Mucosa of descending colon (tissue), 3 donors: ENCODE data around the gene FBXO38. TPM values are rescaled to one million over a fixed set of nuclear protein-coding genes. Genes with fewer than 3 reads are reported as not detected.

Source experiments
- ATAC-seq: fragments of 200-7000 bp; cut with Tn5 transposase; one replicate; pipeline ENCODE4 v1.9.1; 2020; ENCODE audit warnings: mild to moderate bottlenecking, moderate library complexity
- DNase-seq, 3 donors: peaks; one replicate each; pipeline ENCODE4 v3.0.0-alpha.2; 2020
- H3K36me3 ChIP-seq: fragments of 200-600 bp; one replicate; pipeline ENCODE4 v1.8.0; 2021; ENCODE audit warnings: low read depth, mild to moderate bottlenecking
- H3K4me1 ChIP-seq: fragments of 200-600 bp; one replicate; pipeline ENCODE4 v1.8.0; 2021; ENCODE audit warnings: low read depth, mild to moderate bottlenecking
- H3K4me3 ChIP-seq: fragments of 200-600 bp; one replicate; pipeline ENCODE4 v1.8.0; 2021; ENCODE audit warnings: mild to moderate bottlenecking
- H3K9me3 ChIP-seq: fragments of 200-600 bp; one replicate; pipeline ENCODE4 v1.8.0; 2021; ENCODE audit warnings: mild to moderate bottlenecking
- intact Hi-C, 2 donors: fragments of 100-400 bp; cut with DNase I in 1 of 2; cut with micrococcal nuclease in 1 of 2; formaldehyde crosslinking; loops; one replicate each; pipeline versions ENCODE4 v1.11.0 to v1.11.1; 2022; cut with DNase I, micrococcal nuclease
- total RNA-seq, 3 donors: library from RNA; stranded (reverse); fragmentation: NEBNext Ultra II Directional in 2 of 3; extraction: Animal tissue kit (Norgen Biotek cat#: 25700) in 2 of 3; gene quantifications; one replicate each; pipeline versions ENCODE4 v1.2.1 to v1.2.4, GENCODE V29; 2021 to 2023
- TF ChIP-seq, protein P1 (sequence below): fragments of 200-600 bp; IDR thresholded peaks from one replicate; pipeline ENCODE4 v1.8.0; 2022; ENCODE audit warnings: antibody characterized with exemption, mild to moderate bottlenecking
- donor health status: DM: no; HTN: no; CAD: no; lungs with moderate emphysema.
- donor health status: DM: no; HTN: no; CAD: no.
- donor health status: DM: no; HTN: yes; CAD: no.

FBXO38 gene
- total RNA-seq, 3 donors from 2014 or later: 46.5 to 48.0 (median 46.9) TPM

DNA sequence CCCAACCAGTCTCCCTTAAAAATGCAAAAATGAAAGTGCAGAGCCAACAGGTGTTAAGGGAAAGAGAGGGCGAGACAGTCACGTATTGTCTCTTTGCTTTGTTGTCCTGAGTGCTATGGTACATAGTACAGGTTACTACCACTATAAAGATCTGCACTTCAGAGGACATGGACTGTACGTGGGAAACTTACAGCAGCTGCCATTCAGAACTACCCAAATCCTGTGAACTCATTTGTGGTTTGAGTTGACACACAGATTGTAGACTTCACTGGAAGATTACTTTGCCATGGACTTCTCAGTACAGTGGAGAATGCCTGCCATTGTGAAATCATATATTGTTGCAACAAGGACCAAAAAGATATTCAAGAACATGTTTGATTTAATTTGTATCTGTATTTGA lies 34.8 kb downstream of the FBXO38 start:
- Histone ChIP-seq H3K36me3 (peaks cover 12% of the 10 kb centered on the region), H3K4me3 (no peak overlapping the region), H3K9me3 (no peaks in the 10 kb centered on the region), H3K4me1 (no peaks in the 10 kb centered on the region)
- intact Hi-C loops: no loop called here
- peak; percentile 90 for ATAC-seq
- TF ChIP-seq, protein P1, sequence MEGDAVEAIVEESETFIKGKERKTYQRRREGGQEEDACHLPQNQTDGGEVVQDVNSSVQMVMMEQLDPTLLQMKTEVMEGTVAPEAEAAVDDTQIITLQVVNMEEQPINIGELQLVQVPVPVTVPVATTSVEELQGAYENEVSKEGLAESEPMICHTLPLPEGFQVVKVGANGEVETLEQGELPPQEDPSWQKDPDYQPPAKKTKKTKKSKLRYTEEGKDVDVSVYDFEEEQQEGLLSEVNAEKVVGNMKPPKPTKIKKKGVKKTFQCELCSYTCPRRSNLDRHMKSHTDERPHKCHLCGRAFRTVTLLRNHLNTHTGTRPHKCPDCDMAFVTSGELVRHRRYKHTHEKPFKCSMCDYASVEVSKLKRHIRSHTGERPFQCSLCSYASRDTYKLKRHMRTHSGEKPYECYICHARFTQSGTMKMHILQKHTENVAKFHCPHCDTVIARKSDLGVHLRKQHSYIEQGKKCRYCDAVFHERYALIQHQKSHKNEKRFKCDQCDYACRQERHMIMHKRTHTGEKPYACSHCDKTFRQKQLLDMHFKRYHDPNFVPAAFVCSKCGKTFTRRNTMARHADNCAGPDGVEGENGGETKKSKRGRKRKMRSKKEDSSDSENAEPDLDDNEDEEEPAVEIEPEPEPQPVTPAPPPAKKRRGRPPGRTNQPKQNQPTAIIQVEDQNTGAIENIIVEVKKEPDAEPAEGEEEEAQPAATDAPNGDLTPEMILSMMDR: no peak
- DNase-seq: no peak

DNA sequence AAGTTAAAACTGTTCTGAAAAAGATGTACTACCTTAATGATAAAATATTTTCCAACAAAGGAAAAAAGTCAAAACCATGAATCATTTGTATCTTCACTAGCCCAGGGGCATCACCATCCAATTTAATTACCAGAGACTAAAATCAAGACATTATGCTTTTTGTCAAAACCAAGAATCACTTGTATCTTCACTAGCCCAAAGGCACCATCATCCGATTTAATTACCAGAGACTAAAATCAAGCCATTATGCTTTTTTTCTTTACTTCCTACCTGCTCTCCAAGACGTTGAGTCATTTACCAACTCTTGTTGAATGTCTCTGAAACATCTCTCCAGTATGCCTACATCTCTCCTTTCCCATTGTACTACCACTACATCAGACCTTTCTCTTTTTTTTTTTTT lies 37.9 kb downstream of the FBXO38 start:
- intact Hi-C loops: no loop called here
- Histone ChIP-seq H3K36me3 (peaks cover 26% of the 10 kb centered on the region), H3K4me3 (no peak overlapping the region), H3K4me1 (no peaks in the 10 kb centered on the region), H3K9me3 (no peaks in the 10 kb centered on the region)
- no peak for ATAC-seq
- TF ChIP-seq, protein P1: no peak
- no peak for DNase-seq

DNA sequence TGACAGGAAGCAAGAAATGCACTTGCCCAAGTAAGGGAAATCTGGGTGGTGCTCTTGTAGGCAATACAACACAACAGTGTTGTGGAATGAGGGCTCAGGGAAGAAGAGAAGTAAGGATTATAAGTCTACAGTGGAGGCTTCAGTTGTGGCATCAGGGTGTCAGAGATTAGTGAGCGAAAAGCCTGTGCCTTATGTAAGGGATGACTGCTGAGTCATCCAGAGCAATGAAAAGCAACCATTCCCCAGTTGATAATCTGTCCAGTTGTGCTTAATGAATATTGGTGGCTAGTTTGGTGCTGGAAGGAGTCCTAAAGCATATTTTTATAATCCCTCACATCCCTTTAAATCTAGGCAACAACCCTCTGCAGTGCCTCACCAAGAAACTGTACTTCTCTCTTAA lies 42.0 kb downstream of the FBXO38 start:
- TF ChIP-seq, protein P1: no peak
- no peak overlapping the region for H3K4me3 ChIP-seq
- intact Hi-C loops: no loop called here
- DNase-seq (no peak), ATAC-seq (no peak)
- no peaks in the 10 kb centered on the region for H3K4me1 ChIP-seq
- peaks cover 20% of the 10 kb centered on the region for H3K36me3 ChIP-seq
- no peaks in the 10 kb centered on the region for H3K9me3 ChIP-seq

DNA sequence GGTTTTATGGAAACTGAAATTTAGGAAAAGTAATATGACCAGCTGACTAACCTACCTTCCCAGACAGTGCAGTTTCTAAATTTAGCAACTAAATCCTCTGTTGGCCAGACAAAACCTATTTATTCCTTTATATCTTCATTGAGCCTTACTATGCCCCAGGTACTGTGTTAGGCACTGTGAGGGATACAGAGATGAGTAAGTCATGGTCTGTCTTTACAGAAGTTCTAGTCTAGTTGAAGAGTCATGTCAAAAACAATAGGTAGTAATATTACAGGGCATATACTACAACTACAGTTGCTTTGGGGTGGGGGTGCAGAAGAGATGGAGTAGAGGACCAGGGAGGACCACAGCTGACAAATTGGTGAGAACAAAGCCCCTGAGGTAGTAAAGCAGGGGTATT lies 42.8 kb downstream of the FBXO38 start:
- DNase-seq (no peak), ATAC-seq (no peak)
- Histone ChIP-seq H3K4me1 (no peaks in the 10 kb centered on the region), H3K36me3 (peaks cover 16% of the 10 kb centered on the region), H3K4me3 (no peak overlapping the region), H3K9me3 (no peaks in the 10 kb centered on the region)
- intact Hi-C loops: no loop called here
- TF ChIP-seq, protein P1: no peak

DNA sequence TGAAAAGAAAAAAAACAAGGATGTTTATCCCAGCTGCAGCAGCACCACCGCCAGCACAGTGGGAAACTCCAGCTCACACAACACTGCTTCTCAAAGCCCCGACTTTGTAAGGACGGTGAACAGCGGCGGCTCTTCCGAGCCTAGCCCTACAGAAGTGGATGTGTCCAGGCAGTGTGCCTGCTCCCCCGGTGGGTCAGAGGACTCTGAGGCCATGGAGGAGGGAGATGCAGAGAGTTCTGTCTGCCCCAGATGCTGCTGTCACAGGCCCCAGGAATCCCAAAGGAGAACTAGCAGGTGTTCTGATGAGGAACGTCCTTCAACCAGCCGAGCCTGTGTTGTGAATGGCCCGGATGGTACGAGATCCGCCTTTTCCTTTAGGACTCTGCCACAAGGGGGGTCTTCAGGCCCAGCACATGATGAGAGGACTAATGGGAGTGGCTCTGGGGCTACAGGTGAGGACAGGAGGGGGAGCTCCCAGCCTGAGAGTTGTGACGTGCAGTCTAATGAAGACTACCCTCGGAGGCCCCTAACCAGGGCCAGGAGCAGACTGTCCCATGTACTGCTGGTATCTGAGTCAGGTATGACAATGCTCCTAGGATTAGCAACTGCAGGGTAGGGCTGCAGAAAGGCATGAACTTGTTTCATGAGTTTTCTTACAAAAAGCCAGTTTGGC lies 43.7 kb downstream of the FBXO38 start:
- intact Hi-C loops: no loop called here
- Histone ChIP-seq H3K9me3 (no peaks in the 10 kb centered on the region), H3K36me3 (peaks cover 14% of the 10 kb centered on the region), H3K4me3 (no peak overlapping the region), H3K4me1 (no peaks in the 10 kb centered on the region)
- TF ChIP-seq, protein P1: no peak
- no peak for ATAC-seq
- DNase-seq: no peak

DNA sequence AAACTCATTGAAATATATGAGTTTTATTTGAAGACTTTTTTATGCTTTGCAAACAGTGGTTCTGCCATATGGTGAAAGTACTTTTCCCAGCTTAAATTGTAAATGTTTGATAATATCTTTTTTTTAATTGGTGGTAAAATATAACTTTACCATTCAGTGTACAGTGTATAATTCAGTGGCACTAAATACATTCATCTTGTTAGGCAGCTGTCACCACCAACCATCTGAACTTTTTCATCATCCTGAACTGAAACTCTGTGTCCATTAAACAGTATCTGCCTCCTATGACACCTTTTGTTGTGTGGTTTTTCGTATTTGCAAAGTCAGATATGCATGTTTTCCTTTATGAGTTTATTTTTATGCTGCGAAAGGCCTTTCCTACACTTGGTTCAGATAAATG lies 45.1 kb downstream of the FBXO38 start:
- H3K4me3 ChIP-seq: no peak overlapping the region
- peaks cover 14% of the 10 kb centered on the region for H3K36me3 ChIP-seq
- no peaks in the 10 kb centered on the region for H3K4me1 ChIP-seq
- DNase-seq: no peak
- no peaks in the 10 kb centered on the region for H3K9me3 ChIP-seq
- TF ChIP-seq, protein P1: no peak
- intact Hi-C loops: no loop called here
- ATAC-seq: peak; percentile 56
